ENCODE results near the gene HRCT1.
"Not testable (repeated sequence)": the region's sequence is repeated elsewhere in the genome, so short reads cannot be mapped to it uniquely, and the experiment has no call there.

The HRCT1 gene

GRCh38 chr9:35905912-35906679, at the start of gene HRCT1:
HRCT1 (plus strand) TSS chr9:35906202; CDS start chr9:35906288, 86 bp downstream.
- peak; percentile 39 to 70 for DNase-seq

- DNase-seq: no peak
These were observed 49.8 kb upstream of the HRCT1 start for GRCh38 chr9:35856206-35856605.

GRCh38 chr9:35856882-35857281, 49.1 kb upstream of the HRCT1 start:
- DNase-seq: no peak

- DNase-seq: no peak
These were observed 47.5 kb upstream of the HRCT1 start for GRCh38 chr9:35858458-35858857.

GRCh38 chr9:35859310-35859989, 46.6 kb upstream of the HRCT1 start:
- peak in 1 of 2 experiments; percentile 17 for DNase-seq

- DNase-seq: no peak
These were observed 46.0 kb upstream of the HRCT1 start for GRCh38 chr9:35859990-35860339.

GRCh38 chr9:35861161-35861897, 44.7 kb upstream of the HRCT1 start:
- no peak for DNase-seq

- DNase-seq: no peak
These were observed 43.7 kb upstream of the HRCT1 start for GRCh38 chr9:35862328-35862727.

- DNase-seq: no peak
These were observed 42.4 kb upstream of the HRCT1 start for GRCh38 chr9:35863583-35863982.

- DNase-seq: no peak
These were observed 41.2 kb upstream of the HRCT1 start for GRCh38 chr9:35864695-35865255.

- no peak for DNase-seq
These were observed 38.5 kb upstream of the HRCT1 start for GRCh38 chr9:35867538-35867937.

GRCh38 chr9:35868933-35869332, 37.1 kb upstream of the HRCT1 start:
- no peak for DNase-seq

GRCh38 chr9:35869621-35870216, 36.3 kb upstream of the HRCT1 start:
- DNase-seq: no peak

GRCh38 chr9:35870351-35870923, 35.6 kb upstream of the HRCT1 start, which contains the start of gene OR13J1:
OR13J1 (minus strand) TSS chr9:35870401; CDS start chr9:35870401, 0 bp downstream.
- DNase-seq: no peak

GRCh38 chr9:35871545-35871944, 34.5 kb upstream of the HRCT1 start:
- no peak for DNase-seq

- DNase-seq: no peak
These were observed 33.5 kb upstream of the HRCT1 start for GRCh38 chr9:35872505-35872904.

- peak; percentile 1 to 52 for DNase-seq
These were observed 23.6 kb upstream of the HRCT1 start for GRCh38 chr9:35882263-35882848.

GRCh38 chr9:35882996-35883395, 23.0 kb upstream of the HRCT1 start:
- DNase-seq: no peak

GRCh38 chr9:35884908-35885307, 21.1 kb upstream of the HRCT1 start:
- not testable (repeated sequence) for DNase-seq

- DNase-seq: no peak
These were observed 14.4 kb upstream of the HRCT1 start for GRCh38 chr9:35891646-35892045.

GRCh38 chr9:35892051-35892450, 14.0 kb upstream of the HRCT1 start:
- DNase-seq: no peak

- DNase-seq: no peak
These were observed 9.4 kb upstream of the HRCT1 start for GRCh38 chr9:35896570-35896969.
